HUDEP-2 (cell line): ENCODE results near the gene XPOT.

Source experiments
- DNase-seq, 76 experiments: peaks; one replicate each; lab custom pipeline; 2025; ENCODE audit not compliant: unreplicated experiment in 76 of 76; lab: John Stamatoyannopoulos, UW

XPOT gene

DNA sequence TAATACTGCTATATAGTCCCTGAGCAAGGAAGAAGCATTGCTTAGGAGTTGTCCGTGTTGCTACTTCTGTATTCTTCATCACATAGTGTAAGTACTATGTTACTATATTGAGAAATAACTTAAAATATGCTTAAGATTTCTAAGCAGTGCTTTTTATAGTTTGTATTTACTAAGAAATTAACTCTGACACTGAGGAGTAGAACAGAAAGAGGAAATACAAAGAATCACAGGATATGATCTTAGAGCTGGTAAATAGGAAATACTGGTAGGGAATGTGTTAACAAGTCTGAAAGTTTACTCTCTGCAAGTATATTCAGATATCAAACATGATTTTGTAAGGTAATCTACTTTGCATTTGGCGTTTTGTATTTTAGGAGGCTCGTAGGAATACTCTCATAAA lies 15.5 kb downstream of the XPOT start:
- no peak for DNase-seq

DNA sequence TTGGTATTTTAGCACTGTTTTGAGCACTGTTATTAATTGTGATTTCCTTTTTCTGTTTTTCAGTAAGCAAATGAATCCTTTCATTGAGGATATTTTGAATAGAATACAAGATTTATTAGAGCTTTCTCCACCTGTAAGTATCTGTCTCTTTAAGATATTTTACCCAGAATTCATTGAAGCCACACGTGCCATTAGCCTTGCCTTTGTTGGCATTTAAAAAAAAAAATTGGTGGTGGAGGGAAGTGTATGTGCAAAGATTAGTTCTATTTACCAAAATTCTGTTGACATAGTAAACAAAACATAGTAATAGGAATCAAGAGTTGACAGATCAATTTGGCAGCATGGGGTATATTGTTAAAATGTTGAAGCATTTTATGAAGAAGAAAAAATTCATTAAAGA lies 23.8 kb downstream of the XPOT start:
- DNase-seq = no peak

DNA sequence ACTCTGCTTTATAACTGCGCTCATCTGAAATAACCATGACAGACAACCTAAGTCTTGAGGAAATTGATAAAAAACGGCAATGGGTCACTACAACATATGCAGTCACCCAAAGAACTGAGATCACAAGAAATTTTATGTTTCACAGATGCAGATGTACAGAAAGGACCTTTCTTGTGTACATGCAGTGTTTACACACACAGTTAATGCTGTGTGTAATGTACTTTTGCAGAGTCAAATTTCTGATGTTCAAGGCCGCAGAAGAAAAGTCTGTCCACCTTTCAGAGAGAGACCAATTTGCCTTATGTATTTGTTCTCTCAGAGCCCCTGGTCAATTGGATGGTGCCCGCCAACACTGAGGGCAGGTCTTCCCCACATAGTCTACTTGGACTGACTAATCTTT lies 24.8 kb downstream of the XPOT start:
- DNase-seq = no peak

DNA sequence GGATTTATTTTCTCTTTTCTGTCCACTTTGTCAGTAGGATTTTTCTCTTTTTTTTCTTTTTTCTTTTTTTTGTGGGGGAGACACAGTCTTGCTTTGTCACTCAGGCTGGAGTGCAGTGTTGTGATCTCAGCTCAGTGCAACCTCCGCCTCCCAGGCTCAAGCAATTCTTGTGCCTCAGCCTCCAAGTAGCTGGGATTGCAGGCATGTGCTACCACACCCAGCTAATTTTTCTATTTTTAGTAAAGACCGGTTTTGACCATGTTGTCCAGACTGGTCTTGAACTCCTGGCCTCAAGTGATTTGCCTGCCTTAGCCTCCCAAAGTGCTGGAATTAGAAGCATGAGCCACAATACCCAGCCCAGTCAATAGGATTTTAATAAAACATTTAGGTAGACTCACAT lies 26.7 kb downstream of the XPOT start:
- DNase-seq = no peak

DNA sequence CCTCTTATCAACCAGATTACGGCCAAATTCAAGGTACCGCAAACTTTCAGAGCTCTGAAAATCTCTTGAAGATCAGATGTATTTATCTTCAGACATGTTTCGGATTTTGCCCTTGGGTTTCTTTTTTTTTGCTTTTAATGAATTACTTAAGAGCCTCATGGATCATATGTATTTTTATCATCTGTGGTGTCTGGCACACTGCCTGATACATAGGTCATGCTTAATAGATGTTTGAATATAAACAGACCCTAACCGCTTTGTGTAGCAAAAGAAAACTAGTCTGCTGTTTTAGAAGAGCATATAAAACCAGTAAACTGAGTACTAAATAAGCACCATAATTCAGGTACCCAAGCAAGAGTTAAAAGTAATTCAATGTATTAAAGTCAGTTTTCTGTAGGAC lies 27.6 kb downstream of the XPOT start:
- DNase-seq = no peak

DNA sequence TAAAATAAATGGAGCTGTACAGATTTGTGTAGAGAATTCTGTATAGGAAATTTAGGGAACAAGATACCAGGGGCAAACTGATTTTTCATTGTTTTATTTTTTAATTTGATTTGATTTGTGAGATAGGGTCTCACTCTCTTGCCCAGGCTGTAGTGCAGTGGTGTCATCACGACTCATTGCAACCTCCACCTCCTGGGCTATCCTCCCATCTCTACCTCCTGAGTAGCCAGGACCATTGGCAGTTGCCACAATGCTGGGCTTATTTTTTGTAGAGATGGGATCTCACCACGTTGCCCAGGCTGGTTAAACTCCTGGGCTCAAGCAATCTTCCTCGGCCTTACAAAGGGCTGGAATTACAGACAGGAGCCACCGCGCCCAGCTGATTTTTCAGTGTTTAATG lies 29.7 kb downstream of the XPOT start:
- DNase-seq = no peak

DNA sequence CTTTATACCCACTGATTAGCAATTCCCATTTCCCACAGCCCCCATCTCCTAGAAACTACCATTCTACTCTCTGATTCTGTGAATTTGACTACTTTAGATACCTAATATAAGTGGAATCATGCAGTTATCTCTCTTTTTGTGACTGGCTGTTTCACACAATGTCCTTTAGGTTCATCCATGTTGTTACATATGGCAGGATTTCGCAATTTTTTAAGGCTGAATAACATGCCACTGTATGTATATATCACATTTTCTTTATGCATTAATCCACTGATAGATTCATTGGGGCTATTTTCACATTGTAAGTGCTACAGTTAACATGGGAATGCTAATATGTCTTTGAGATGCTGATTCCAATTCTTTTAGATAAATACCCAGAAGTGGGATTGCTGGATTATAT lies 35.9 kb downstream of the XPOT start:
- DNase-seq = no peak

DNA sequence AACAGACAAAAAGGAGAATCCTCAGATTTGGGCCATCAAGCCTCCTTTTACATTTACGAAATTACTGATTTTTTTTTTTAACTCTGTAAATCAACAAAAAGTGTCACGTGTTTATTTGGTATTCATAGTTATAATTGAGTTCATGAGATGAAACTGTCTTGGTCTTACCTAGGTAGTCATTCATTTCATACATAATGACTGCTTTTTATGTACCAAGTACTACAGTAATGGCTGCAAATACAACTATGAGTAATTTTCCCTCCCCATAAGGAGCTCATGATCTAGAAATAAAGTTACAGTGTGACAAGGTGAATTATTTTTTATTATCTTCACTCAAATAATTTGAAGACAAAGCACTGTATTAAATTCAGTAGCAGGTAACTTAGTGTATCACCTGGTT lies 41.3 kb downstream of the XPOT start:
- DNase-seq = no peak

DNA sequence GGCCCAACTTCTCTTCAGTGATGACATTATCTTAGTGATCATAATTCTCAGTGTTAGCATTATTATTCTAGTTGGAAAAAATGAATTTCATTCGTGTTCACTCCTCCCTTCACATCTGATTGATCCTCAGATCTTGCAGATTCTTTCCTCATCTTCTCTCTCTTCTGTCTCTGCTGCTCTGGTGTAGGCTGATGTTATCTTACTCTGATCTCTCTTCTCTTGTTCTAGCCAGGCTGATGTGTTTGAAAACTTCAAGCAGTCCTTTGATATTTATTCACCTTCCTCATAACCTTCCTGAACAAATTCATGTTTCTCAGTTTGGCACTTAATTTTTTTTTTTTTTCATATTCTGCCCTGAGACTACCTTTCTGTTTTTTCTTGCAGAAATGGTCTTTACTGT lies 42.1 kb downstream of the XPOT start:
- no peak for DNase-seq

DNA sequence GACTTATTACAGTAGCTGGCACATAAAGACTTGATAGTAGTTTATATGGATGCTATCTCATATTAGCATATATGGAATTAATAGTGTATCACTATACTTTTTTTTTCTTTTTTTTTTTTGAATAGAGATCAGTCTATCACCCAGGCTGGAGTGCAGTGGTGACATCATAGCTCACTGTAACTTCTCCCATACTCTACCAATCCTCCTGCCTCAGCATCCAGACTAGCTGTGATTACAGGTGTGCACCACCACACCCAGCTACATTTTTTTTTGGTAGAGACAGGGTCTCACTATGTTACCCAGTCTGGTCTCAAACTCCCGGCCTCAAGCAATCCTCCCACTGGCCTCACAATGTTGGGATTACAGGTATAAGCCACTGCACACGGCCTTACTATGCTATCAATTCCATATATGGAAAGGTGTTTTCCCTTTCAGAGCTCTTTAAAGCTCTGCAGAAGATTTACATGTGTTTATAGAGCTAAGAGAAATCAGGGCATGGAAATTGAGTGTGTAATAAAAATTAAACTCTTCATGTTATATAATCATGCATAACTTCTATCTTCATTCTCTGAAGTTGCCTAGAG lies 46.0 kb downstream of the XPOT start:
- DNase-seq = no peak

DNA sequence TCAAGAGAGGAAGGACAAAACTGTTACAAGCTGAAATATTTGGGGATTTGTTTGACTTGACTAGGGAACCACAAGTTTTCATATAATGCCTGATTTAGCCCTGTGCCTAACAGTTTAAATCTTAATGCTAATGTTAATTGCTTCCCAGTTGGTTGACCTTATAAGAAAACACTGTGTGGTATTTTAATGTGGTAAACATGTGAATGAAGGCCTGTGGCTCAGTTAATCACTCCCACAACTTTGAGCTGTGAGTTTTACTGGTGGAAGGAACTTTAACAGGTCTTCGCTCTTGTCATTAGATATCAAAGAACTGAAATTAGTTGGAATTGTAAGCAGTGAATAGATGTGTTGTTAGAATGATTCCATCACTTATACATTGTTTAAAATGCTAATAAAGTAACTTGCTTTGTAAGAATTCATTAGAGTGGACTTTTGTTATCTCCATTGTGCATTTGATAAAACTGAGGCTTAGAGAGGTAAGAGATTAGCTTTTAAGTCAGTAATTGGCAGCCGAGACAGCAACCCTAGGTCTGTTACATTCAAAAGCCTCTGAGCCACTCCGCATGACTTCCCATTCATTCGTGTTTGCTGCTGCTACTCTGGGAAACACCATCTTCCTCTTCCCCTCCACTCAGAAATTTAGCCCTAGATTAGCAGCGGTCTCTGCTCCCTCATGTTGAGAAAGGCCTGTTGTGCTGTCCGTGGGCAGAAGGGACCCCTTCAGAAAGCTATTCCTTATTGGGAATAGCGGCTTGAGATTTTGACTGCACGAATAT lies 46.7 kb downstream of the XPOT start:
- peak in 6 of 76 experiments; percentile 4 to 29 (median 10) for DNase-seq

DNA sequence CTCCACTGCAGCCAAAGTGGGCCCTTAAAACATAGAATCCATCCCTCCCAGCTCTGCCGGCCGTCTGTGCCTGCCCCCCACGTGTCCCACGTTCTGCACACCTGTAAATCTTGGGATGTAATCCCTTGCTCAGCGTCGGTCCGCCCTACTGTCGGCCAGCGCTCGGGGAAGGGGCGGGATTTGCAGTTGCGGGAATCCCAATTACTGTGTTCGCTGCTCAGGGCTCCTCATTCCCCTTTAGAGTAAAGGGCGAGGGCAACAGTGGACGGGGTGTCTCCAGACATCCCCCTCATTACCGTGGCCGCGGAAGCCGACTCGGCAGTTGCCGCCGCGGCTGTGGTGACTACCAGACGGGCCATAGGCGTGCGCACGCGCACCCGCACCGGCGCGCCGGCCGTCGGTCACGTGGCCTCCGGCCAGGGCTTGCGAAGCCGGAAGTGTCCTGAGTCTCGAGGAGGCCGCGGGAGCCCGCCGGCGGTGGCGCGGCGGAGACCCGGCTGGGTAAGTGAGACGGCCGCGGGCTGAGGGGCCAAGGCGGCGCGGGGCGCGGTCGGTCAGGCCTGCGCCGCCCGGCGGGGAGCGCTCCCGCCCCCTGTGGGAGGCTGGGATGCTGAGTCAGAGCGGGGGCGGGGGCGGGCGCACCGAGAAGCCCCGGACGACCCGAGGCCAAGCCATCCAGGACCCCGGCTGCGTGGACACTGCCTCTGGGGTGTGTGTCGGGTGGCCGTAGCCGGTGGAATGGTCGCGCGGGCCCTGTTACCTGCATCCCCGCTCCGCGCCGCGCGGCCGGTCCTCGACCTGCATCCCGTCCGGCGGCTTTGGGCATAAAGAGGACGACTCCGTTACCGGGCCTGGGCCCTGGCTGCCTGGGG lies 47.7 kb downstream of the XPOT start, which contains the start of gene TBK1:
Gene TBK1, plus strand, starts transcription at position 434 of the 872 bp plus-strand sequence. CDS start 3,751 bp downstream, outside the sequence.
- peak in 70 of 76 experiments; percentile 12 to 87 (median 60) for DNase-seq

DNA sequence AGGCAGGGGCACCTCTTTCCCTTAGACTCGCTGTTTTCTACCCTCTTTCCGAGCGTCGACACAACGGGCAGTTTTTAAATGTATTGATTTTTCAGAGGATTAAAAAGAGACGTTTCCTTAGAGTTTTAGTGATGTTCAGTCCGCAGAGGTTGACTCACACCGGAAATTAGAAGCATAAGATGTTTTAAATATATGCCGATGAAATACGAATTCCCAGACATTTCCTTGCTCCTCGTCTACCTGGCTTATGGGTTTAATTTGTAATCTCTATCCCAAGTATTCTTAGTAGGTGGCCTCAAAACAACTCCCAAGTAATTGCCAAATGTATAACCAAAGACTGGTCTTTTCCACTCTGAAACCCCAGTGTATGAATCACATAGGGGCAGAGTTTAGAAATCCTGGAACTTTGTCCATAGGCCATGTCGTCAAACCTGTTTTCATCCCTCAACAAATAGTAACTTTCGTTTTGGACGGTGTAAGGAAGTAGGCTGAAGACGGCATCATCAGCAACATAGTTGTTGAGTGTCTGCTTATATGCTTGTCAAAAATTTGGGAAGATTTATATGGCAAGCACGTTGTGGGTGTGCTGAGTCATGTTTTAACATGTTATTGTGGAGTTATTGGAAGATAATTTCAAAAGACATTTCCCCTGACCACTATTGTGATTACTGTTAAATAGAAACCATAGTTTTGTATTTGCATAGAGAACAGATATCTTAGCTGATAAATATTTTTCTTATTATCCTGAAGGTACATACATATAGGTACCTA lies 48.6 kb downstream of the XPOT start:
- peak in 7 of 76 experiments; percentile 6 to 42 (median 21) for DNase-seq

DNA sequence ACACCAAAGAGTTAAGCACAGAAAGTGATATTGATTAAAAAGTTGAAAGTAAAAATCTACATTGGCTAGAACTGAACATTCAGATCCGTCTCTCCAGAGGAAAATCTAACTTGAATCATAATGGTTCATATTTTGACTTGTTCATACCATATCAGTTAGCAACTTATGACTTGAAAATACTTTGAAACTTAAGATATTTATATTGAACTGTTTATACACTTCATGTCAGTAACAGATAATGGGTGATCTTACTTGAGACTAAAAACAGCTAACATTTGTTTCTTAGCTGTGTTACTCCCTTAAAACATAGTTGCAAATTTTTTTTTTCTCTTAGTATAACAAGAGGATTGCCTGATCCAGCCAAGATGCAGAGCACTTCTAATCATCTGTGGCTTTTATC lies 51.3 kb downstream of the XPOT start:
- peak in 1 of 76 experiments; percentile 4 for DNase-seq

DNA sequence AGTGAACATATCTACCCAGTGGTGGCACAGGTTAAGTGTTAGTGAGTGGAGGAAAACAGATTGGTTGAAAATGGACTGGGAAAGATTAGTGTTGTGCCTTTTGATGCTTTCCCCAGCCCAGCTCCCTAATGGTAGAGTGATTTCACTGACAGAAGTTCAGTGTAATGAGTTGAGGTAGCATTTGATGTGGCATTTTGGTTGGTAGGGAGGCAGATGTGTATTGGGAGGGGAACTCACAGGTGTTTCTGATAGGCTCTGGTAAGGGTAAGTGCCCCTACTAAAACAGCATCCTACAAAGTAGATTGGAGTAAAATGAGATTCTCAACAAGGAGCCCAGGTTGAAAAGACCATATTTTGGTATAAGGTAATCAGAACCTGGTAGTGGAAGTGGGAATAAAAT lies 51.9 kb downstream of the XPOT start:
- no peak for DNase-seq

DNA sequence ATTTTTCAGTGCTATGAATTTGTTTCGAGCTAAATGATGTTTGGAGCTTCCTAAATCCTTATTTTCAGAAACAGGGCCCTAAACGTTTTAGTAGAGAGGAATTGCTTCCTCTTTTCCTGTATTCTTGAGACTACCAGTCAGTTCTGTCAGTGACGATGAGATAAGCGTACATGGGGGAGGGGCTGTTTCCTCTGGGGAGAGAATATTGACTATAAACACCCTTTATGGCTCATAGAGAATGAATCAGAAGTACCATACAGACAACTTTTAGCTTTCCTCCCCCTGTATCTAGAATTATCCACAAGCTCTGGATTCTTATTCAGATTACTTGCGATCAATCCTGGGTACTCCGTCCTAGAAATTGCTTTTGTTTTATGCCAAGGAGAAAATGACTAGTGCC lies 52.8 kb downstream of the XPOT start:
- DNase-seq = peak in 51 of 76 experiments; percentile 4 to 71 (median 45)

DNA sequence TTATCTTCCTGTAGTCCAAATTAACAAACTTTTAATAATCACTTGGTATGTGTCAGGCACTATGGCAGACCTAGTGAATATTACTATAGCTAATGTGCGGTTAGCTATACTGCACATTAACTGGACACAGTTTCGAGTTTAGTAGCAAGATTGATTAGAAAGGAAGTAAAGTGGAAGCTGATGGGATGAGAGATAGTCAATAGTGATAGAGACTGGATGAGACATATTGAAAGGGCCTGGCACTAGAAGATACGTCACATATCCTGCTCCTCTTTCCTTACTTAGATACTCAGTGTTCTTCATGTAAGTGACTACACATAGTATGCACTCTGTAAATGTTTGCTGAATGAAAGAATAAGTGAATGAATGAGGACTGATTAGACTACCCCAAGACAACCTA lies 53.3 kb downstream of the XPOT start:
- no peak for DNase-seq

DNA sequence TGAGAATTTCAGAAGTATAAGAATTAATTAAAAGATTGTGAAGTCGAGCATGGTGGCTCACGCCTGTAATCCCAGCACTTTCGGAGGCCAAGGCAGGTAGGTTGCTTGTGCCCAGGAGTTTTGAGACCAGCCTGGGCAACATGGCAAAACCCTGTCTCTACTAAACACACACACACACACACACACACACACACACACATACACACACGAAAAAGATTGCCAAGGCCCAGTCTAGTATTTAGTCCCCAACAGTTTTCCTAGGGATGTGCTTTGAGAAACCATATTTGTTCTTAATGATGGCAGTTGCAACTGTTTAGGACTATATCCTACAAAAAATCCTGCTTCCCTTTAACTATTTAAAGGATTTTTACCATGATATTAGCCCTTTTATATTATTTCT lies 53.7 kb downstream of the XPOT start:
- no peak for DNase-seq

DNA sequence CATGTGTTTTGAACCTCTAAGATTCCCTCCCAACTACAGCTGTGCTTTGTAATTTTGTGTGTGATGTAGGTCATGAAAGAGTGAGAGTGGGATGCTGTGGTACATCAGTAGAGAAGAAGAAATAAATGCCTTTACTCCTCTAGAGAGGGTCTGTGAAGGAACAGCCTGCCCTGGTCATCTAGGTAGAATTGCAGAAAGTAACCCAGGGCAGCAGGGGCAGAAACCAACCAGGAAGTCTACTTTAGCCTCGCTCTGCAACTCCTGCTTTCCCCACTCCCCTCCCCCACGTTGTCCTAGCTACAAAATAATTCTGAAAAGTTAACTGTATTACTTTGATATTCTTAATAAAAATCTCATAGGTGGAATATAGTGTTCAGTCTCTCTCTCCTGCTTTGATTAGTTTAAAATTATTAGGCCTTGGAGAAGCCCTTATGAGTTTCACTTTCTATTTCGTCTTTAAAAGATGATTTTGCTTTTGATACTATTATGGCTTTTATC lies 55.3 kb downstream of the XPOT start:
- DNase-seq = peak in 2 of 76 experiments; percentile 3 to 7

DNA sequence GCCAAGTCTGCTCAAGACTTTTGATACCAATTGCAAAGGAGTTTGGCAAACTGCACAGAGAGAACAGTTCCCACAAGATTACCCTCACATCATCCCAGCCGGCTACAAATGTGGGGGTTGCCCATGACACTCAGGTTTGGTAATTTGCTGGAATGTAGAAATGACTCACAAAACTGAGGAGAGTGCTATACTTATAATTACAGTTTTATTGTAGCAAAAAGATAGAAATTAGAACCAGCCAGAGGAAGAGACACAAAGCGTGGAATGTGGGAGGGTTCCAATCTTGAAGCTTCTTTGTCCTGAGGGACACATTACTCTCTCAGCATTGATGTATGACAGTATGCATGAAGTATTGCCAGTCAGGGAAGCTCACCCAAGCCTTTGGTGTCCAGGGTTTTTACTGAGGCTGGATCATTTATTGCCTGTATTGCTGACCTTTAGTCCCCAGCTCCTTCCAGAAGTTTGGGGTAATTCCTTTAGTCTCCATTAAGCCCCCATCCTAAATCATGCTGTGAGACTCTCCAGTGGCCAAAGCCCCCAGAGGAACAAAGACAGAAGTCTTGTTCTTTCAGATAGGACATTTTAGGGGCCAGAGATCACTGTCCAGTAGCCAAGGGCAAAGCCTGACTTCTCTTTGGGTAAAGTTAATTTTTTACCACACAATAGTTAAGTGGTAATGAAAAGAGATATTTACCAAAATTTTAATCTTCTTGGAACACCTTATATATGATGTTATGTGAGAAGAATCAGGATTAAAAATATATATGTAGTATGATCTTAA lies 57.6 kb downstream of the XPOT start:
- DNase-seq = no peak
